K562 (cell line): ENCODE results near the gene ZEB2. TPM values are rescaled to one million over a fixed set of nuclear protein-coding genes. Genes with fewer than 3 reads are reported as not detected.

Source experiments
- ARID3B ChIP-seq: fragments of 250-450 bp; sonication (Bioruptor Pico); IDR thresholded peaks from 2 replicates; pipeline ENCODE4 v1.4.0; 2020; ENCODE audit warnings: borderline replicate concordance
- FOXK2 ChIP-seq, 2 experiments: fragments of 450-650 bp; IDR thresholded peaks in 1 of 2; conservative IDR thresholded peaks in 1 of 2; 2 replicates each; pipeline ENCODE4 v1.6.1; 2016; ENCODE audit warnings: low read depth in 2 of 2, mild to moderate bottlenecking in 1 of 2
- HOMEZ ChIP-seq: fragments of 250-450 bp; sonication (Bioruptor Pico); IDR thresholded peaks from 2 replicates; pipeline ENCODE4 v1.4.0; 2020; ENCODE audit warnings: mild to moderate bottlenecking, moderate library complexity
- L3MBTL2 ChIP-seq: fragments of 450-650 bp; IDR thresholded peaks from 2 replicates; pipeline ENCODE4 v1.6.1; 2016; ENCODE audit warnings: mild to moderate bottlenecking, moderate library complexity
- PREB ChIP-seq: sonication (generic); formaldehyde crosslinking; IDR thresholded peaks from 2 replicates; pipeline ENCODE4 v1.8.1; 2023; ENCODE audit warnings: mild to moderate bottlenecking, missing genetic modification reagents
- SMAD3 ChIP-seq: fragments of 450-650 bp; formaldehyde crosslinking; conservative IDR thresholded peaks from 2 replicates; pipeline ENCODE4 v1.4.0; 2020; ENCODE audit warnings: mild to moderate bottlenecking
- STAG1 ChIP-seq: sonication (generic); formaldehyde crosslinking; IDR thresholded peaks from 2 replicates; pipeline ENCODE4 v1.5.0; 2020; ENCODE audit warnings: missing genetic modification reagents, borderline replicate concordance
- TBL1XR1 ChIP-seq, 2 experiments: IDR thresholded peaks; 2 replicates each; pipeline ENCODE4 v1.6.1; 2012; ENCODE audit warnings: improper control_type of control experiment in 2 of 2, low read length in 2 of 2, mild to moderate bottlenecking in 1 of 2
- U2AF1 ChIP-seq: fragments of 200-400 bp; formaldehyde crosslinking; optimal IDR thresholded peaks from 2 replicates; pipeline ENCODE3; 2017; ENCODE audit warnings: mild to moderate bottlenecking, low read depth, low read length, moderate library complexity
- ZC3H8 ChIP-seq: fragments of 450-650 bp; IDR thresholded peaks from 2 replicates; pipeline ENCODE4 v1.6.1; 2017
- ZKSCAN3 ChIP-seq: fragments of 250-450 bp; sonication (Bioruptor Pico); IDR thresholded peaks from 2 replicates; pipeline ENCODE4 v1.4.0; 2020
- ZNF12 ChIP-seq: sonication (generic); formaldehyde crosslinking; IDR thresholded peaks from 2 replicates; pipeline ENCODE4 v1.4.0; 2020; ENCODE audit warnings: mild to moderate bottlenecking, missing genetic modification reagents
- ZNF133 ChIP-seq: fragments of 250-450 bp; sonication (Bioruptor Pico); IDR thresholded peaks from 2 replicates; pipeline ENCODE4 v1.4.0; 2020; ENCODE audit warnings: mild to moderate bottlenecking
- ZNF224 ChIP-seq: sonication (generic); formaldehyde crosslinking; IDR thresholded peaks from 2 replicates; pipeline ENCODE4 v1.8.0; 2022; ENCODE audit warnings: mild to moderate bottlenecking, missing genetic modification reagents
- ZNF780A ChIP-seq: fragments of 250-450 bp; sonication (Bioruptor Pico); IDR thresholded peaks from 2 replicates; pipeline ENCODE4 v1.5.0; 2021; ENCODE audit warnings: mild to moderate bottlenecking
- ZNF785 ChIP-seq: fragments of 250-450 bp; sonication (Bioruptor Pico); IDR thresholded peaks from 2 replicates; pipeline ENCODE4 v1.4.0; 2020; ENCODE audit warnings: mild to moderate bottlenecking
- ZNF830 ChIP-seq: fragments of 250-450 bp; sonication (Bioruptor Pico); IDR thresholded peaks from 2 replicates; pipeline ENCODE4 v1.5.0; 2021; ENCODE audit warnings: mild to moderate bottlenecking
- polyA plus RNA-seq, 8 experiments: library from polyadenylated mRNA; depleted of rRNA in 4 of 8; stranded (reverse) in 5 of 8; unstranded in 3 of 8; fragments of >200 nt; fragmentation: Nextera tagmentation in 2 of 8; fragmentation: Illumina TruSeq in 1 of 8; extraction: Ambion mirVana in 2 of 8; extraction: Trizol in 1 of 8; gene quantifications; 2 replicates each; pipeline versions ENCODE4 v1.2.1 to v1.2.3, GENCODE V29; 2011 to 2014; ENCODE audit warnings: inconsistent platforms in 1 of 8, missing spikeins in 1 of 8
- total RNA-seq, 7 experiments: library from RNA; depleted of rRNA in 6 of 7; stranded (reverse); fragments of >200 nt in 6 of 7; fragmentation: Illumina TruSeq in 2 of 7; extraction: Trizol in 2 of 7; gene quantifications; 2 replicates each; pipeline versions ENCODE4 v1.2.1 to v1.2.3, GENCODE V29; 2011 to 2021; ENCODE audit warnings: low replicate concordance in 1 of 7
- TF ChIP-seq, protein P1 (sequence below): fragments of 250-450 bp; sonication (Bioruptor Pico); IDR thresholded peaks from 2 replicates; pipeline ENCODE4 v1.8.0; 2021; ENCODE audit warnings: mild to moderate bottlenecking, moderate library complexity
- TF ChIP-seq, protein P2 (sequence below): fragments of 250-450 bp; sonication (Bioruptor Pico); IDR thresholded peaks from 2 replicates; pipeline ENCODE4 v1.5.0; 2021; ENCODE audit warnings: mild to moderate bottlenecking, moderate library complexity

The ZEB2 gene
- total and polyA plus RNA-seq, 9 of the 15 experiments (the other 6 are each of a cell fraction or from before 2014, with no cell fraction given) = 15.1 to 113 (median 72.3) TPM

GRCh38 chr2:144508172-144508851 lies 11.6 kb downstream of the ZEB2 start (continued):
- no peak for TF ChIP-seq ZNF780A (CRISPR knock-in tag)
- TF ChIP-seq ZNF830 (CRISPR knock-in tag) = 0 out of 2 replicates have a peak, but pooled peaks have one; percentile 45
- TF ChIP-seq, protein P1, sequence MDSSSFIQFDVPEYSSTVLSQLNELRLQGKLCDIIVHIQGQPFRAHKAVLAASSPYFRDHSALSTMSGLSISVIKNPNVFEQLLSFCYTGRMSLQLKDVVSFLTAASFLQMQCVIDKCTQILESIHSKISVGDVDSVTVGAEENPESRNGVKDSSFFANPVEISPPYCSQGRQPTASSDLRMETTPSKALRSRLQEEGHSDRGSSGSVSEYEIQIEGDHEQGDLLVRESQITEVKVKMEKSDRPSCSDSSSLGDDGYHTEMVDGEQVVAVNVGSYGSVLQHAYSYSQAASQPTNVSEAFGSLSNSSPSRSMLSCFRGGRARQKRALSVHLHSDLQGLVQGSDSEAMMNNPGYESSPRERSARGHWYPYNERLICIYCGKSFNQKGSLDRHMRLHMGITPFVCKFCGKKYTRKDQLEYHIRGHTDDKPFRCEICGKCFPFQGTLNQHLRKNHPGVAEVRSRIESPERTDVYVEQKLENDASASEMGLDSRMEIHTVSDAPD (CRISPR knock-in tag) = no peak
- TF ChIP-seq ZKSCAN3 (CRISPR knock-in tag) = no peak
- no peak for TF ChIP-seq HOMEZ
- no peak; a peak in 1 of 4 replicates for TF ChIP-seq FOXK2 (conservative IDR thresholded peaks at IDR 0.05 in 1 of 2, IDR thresholded peaks at IDR 0.05 in 1 of 2; ENCODE audit: low read depth in 2 of 2)
- TF ChIP-seq U2AF1 = no peak
- no peak for TF ChIP-seq ZNF12 (CRISPR knock-in tag)
- TF ChIP-seq ZNF224 = no peak
- TF ChIP-seq, protein P2, sequence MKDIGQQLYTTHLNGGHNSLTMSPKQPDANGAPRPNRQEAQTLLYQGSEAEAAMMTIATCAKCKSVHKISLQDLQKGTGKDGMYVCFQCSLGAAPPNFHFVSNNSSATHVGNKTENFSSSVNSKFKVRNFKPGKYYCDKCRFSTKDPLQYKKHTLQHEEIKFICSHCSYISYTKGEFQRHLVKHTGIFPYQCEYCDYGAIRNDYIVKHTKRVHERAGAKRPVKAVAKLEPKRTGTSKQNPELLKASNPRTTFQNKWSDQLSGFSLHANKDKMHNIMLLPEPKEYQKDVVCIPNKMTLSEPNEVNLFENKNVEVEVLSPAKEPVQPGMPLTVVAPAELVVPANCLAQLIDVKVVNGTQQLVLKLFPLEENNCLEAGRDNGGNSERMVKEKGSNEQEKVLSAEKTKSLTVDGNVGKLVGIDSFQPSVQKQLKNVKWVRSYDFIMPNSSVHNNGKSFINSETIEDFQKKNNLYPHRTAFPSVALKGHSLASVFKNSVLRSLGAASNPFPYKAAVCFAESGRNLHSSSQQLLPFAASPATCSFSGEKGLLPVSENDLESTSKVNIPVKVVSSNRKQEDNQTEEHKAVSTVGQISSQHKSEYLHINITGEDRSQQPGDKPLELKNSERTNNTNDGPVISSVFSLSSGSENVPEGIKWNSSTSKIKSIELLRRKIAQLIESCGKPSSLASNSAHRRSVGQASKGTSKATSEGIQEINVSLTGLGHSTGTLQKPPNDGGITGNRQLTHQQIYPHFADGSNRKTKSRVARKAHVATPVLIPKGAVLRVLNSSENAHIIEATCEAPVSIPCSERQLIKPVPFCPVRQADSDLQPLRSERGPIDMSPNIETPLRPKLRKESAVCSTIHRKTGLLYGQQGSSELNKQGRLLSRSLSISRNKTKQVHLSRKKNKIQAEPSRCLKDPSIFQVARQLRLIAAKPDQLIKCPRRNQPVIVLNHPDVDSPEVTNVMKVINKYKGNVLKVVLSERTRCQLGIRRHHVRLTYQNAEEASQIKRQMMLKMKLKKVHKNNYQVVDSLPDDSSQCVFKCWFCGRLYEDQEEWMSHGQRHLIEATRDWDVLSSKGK = no peak
- no peak for TF ChIP-seq STAG1 (CRISPR knock-in tag)
- no peak for TF ChIP-seq ZNF785 (CRISPR knock-in tag)
- TF ChIP-seq SMAD3 (CRISPR knock-in tag) = no peak
- no peak for TF ChIP-seq ZC3H8
- TF ChIP-seq ZNF133 = no peak
- TF ChIP-seq PREB (CRISPR knock-in tag) = no peak
- TF ChIP-seq TBL1XR1 (IDR thresholded peaks at IDR 0.05; ENCODE audit: low read length in 2 of 2) = no peak
- no peak for TF ChIP-seq ARID3B (CRISPR knock-in tag)
- TF ChIP-seq L3MBTL2 = peak; percentile 71
